Vagina (tissue), 2 donors: ENCODE results near the gene ARMC5.

Experiments used
- CTCF ChIP-seq, 3 experiments: fragments of 450-650 bp in 2 of 3; fragments of 200-600 bp in 1 of 3; sonication (generic) in 1 of 3; IDR thresholded peaks; one replicate each; pipeline ENCODE4 v1.5.1; 2017 to 2019; ENCODE audit warnings: antibody characterized with exemption in 3 of 3, mild to moderate bottlenecking in 2 of 3, moderate library complexity in 2 of 3
- POLR2A ChIP-seq, 2 donors: fragments of 450-650 bp; IDR thresholded peaks; one replicate each; pipeline ENCODE4 v1.6.1; 2017; ENCODE audit warnings: antibody characterized with exemption in 2 of 2, mild to moderate bottlenecking in 2 of 2, moderate library complexity in 2 of 2

DNA sequence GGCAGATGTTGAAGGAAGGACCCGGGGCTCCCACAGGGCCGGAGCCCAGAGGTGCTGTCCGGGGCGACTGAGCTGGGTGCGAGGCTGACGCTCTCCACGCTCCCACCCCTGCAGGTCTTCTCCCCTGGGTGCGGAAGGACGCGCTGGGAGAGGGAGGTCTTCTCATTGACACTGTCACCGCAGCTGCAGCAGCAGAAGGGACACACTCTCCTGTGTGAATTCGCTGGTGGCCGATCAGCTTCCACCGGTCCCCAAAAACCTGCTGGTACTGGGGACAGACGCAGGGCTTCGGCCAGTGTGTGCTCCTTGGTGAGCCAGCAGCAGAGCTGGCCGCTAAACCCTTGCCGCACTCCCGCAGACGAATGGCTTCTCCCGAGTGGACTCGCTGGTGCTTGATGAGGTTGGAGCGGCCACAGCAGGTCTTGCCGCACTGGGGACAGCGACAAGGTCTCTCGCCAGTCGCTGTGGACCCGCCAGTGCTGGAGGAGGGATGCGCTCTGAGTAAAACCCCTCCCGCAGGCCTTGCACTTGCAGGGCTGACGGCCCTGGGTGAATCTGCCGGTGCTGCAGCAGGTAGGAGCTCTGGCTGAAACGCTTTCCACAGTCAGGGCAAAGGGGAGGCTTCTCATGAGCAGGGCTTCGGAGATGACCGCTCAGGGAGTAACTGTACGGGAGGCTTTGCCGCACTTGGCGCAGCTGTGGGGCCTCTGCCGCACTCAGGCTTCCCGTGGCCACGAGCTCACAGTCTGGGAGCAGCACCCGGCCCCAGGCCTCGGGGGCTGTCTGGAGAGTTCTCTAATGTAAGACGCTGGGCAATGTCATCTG is 22.9 kb upstream of the ARMC5 start:
- TF ChIP-seq CTCF (IDR thresholded peaks at IDR 0.05) (no peak), POLR2A (IDR thresholded peaks at IDR 0.05) (no peak)
